Measurements from ENCODE around the gene CXCL11.

Gene CXCL11

GRCh38 chr4:76042241-76042998 lies 6.5 kb upstream of the CXCL11 start:
- DNase-seq (ENCODE audit: low read depth): peak; percentile 50

- DNase-seq (ENCODE audit: low read depth): no peak
Observed at GRCh38 chr4:76036855-76037254, 985 bp upstream of the CXCL11 start.

DNA sequence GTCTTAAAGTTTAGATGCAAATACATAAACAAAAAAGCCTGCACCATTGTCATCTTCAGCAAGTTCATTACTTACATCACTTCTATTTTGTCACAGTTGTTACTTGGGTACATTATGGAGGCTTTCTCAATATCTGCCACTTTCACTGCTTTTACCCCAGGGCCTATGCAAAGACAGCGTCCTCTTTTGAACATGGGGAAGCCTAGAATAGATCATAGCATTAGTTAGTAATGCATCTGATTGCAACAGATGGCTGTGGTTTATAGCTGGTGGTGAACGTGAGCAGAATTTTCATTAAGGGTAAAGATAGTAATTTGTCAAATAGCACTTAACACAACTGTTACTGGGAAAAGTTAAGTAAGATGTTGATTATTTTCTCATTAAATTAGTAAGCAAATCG lies 729 bp downstream of the CXCL11 start:
- DNase-seq (ENCODE audit: low read depth): no peak

DNA sequence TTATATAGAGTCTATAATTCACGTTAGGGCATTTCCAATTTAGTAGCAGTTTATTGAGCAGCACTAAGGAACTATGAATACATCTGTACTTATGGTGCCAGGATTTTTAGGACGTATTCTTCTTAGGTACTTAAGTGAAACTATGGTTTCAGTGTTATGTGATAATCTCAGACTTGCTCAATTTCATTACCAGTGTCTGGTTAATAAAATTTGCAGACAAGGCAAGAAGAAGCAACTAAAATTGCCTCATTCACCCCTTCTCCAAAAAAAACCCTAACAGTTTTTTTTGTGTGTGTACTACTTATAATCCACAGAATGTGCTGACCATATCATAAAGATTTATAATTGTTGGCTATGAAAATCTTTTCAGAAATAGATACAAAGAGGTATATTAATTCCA lies 6.6 kb downstream of the CXCL11 start:
- DNase-seq (ENCODE audit: low read depth): no peak

DNA sequence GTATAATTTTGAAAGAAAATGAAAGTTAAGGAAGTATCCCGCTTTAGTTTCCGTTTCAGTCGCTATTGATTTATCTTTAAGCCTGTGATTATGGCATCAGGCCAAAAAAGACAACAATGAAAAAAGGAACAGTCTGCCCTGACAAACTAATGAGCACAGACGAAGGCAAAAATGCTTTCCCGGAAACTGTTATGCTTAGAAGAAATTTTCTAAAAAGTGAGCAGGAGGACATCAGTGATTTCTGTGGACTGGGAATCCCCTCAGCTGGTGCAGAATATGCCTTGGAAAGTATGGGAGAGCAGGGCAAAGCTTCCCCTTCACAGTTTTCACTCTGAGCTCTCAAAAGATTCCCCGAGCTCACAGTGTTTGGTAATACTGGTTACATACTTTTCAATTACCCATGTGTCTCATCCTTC lies 7.5 kb downstream of the CXCL11 start:
- peak; percentile 16 for DNase-seq (ENCODE audit: low read depth)

GRCh38 chr4:76024065-76024464 lies 11.8 kb downstream of the CXCL11 start:
- no peak for DNase-seq (ENCODE audit: low read depth)

- DNase-seq (ENCODE audit: low read depth): peak; percentile 57
Observed at GRCh38 chr4:76023389-76023788, 12.5 kb downstream of the CXCL11 start, which contains the start of gene CXCL10. Gene CXCL10 (minus strand): TSS chr4:76023497. CDS start chr4:76023431, 66 bp downstream.

GRCh38 chr4:76022677-76023076 lies 13.2 kb downstream of the CXCL11 start:
- no peak for DNase-seq (ENCODE audit: low read depth)

- no peak for DNase-seq (ENCODE audit: low read depth)
Observed at GRCh38 chr4:76022031-76022430, 13.8 kb downstream of the CXCL11 start.

- no peak for DNase-seq (ENCODE audit: low read depth)
Observed at GRCh38 chr4:76017056-76017686, 18.7 kb downstream of the CXCL11 start.

- no peak for DNase-seq (ENCODE audit: low read depth)
Observed at GRCh38 chr4:76016393-76016792, 19.5 kb downstream of the CXCL11 start.

DNA sequence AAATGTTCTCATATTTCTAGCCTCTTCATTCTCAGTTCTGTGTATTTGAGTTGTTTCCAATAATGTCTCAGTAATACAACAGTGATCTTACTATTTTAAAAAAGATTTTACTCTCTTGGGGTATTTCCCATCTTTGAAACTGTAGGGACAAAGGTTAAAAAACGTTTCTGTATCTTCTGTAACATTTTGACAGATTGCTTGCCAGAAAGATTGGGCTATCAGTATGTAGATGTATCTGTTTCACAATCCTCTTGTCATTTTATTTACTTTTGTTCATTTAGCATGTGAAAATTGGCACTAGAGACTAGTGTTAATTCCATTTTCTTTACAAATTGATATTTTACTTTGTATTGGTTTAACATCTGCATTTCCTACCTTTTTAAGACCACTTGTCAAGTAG lies 22.3 kb downstream of the CXCL11 start:
- no peak for DNase-seq (ENCODE audit: low read depth)

- DNase-seq (ENCODE audit: low read depth): peak; percentile 20
Observed at GRCh38 chr4:76012388-76012801, 23.5 kb downstream of the CXCL11 start.

DNA sequence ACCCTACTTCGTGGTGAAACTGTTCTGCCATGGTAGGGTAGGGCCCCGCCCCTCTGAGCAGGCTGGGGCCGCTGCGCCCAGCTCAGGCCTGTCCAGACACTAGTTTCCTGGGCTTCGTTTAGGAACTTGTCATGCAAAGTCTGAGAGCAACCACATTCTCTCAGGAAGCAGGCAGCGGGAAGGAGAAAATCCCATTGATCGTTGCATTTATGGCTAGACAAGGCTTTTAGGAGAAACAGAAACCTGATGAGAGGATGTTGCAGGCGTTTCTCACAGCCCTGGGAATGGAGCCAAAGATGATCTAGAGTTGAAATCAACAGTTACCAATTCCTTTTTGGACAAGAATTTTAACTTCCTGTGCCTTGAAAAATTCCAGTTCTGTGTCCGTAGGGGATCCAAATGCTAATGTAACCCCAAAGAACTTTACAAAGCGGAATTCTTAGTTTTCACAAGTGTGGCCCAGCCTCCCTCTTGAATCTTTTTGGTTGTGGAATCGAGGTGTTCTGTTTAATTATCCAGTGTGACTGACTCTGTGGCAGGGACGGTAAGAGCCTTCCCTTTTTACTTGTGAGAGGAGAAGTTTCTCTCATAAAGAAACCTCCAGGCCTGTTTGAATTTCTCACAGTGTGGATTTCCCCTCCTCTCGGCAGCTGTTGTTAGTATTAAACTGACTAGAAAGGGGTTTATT lies 24.0 kb downstream of the CXCL11 start:
- DNase-seq (ENCODE audit: low read depth): peak; percentile 77

DNA sequence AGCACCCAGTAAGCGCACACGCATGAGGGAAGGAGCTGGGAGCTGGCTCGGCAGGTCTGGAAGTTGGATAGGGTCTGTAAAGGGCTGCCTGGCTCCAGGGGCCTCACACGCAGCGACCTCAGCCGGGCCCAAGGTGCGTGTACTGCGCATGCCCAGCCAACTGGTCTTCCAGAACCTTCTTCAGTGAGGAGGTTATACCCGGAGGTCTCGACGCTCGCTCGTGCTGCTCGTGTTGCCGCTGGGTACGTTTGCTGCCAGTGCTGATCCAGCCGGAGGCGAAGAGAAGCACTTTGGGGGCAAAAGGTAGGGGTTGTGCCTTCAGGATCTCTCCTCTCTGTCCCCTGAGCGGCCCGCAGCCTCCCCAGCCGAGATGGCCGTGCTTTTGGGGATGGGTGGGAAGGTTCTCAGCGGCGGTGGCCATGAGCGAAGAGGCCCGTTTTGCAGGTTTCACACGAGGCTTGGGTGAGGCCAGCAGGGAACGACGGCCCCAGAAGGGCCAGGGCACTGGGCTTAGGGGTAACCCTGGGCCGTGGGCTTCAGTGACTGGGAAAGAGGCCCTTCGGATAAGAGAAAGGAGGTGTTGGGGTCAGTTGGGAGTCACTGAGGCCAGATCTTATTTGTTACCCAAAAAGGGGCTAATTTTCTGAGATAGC lies 24.7 kb downstream of the CXCL11 start:
- DNase-seq (ENCODE audit: low read depth): no peak

DNA sequence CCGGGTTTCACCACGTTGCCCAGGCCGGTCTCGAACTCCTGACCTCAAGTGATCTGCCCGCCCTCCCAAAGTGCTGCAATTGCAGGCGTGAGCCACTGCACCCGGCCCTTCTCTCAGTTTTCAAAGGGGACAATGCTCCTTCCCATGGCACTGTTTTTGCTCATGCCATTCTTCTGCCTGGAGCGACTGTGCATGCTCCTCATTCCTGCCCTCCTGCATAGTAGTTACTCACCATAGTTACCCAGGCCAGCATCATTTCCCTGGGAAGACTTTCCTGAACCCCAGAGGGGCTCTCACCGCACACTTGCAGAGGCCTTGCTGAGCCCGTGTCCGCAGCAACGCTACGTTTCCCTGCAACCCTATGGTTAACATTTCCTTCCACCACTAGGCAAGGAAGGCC lies 25.3 kb downstream of the CXCL11 start:
- DNase-seq (ENCODE audit: low read depth): no peak

- DNase-seq (ENCODE audit: low read depth): no peak
Observed at GRCh38 chr4:76009311-76009710, 26.6 kb downstream of the CXCL11 start.

GRCh38 chr4:76007089-76007862 lies 28.6 kb downstream of the CXCL11 start, which contains the start of gene CXCL9:
Gene CXCL9 (minus strand): TSS chr4:76007509. CDS start chr4:76007449, 60 bp downstream.
- no peak for DNase-seq (ENCODE audit: low read depth)

GRCh38 chr4:76003620-76004019 lies 32.2 kb downstream of the CXCL11 start:
- no peak for DNase-seq (ENCODE audit: low read depth)

- no peak for DNase-seq (ENCODE audit: low read depth)
Observed at GRCh38 chr4:76003035-76003434, 32.8 kb downstream of the CXCL11 start.

- peak; percentile 36 for DNase-seq (ENCODE audit: low read depth)
Observed at GRCh38 chr4:76002176-76002575, 33.7 kb downstream of the CXCL11 start.

DNA sequence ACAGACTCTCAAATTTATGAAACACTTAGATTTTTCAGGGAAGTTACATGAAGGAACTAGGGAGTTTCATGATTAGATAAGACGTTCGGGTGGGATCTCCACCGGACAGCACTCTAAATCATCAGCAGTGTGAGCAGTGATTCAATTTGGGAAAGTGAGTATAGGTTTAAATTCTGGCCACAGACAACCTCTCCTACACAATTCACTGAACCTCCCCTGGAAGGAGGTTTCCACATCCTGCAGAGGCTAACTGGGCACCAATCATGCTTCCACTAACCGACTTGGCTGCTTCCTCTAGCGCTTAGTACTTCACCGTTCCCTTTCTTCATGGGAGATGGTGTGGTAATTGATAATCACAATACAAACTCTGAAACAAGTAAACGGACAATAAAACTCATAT lies 34.2 kb downstream of the CXCL11 start:
- no peak for DNase-seq (ENCODE audit: low read depth)

Measured in iris pigment epithelial cell (primary cell).